ENCODE measurements around the gene S100A7A. TPM values are rescaled to one million over a fixed set of nuclear protein-coding genes. Genes with fewer than 3 reads are reported as not detected.

S100A7A gene
- total and polyA plus RNA-seq, 2 of the 8 experiments (the other 6 are each of a cell fraction or from before 2014, with no cell fraction given): not detected

DNA sequence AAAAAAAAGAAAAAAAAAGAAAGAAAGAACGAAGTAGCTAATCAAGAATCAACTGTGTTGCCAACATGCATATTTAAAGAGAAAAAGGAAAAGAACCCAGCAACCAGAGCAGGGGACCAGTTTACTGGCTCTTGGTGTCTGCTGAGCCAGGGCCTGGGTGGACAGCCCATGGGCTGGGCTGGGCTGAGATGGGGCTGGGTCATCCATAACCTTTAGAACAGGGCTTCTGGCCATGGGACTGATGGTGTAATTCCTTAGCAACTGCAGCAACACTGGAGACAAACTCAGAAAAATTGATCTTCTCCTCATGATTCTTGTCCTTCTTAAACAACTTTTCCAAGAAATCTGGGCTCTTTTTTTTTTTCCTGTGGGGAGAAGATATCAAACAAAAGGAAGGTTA, 10.5 kb downstream of the S100A7A start (continued):
- TF ChIP-seq CTCF (IDR thresholded peaks at IDR 0.05; ENCODE audit: control extremely low read depth in 1 of 3, insufficient read depth in 1 of 3, low read depth in 1 of 3, low read length in 3 of 3): no peak
